Spleen (tissue), 11 donors: ENCODE data around the gene SLC48A1. TPM values are rescaled to one million over a fixed set of nuclear protein-coding genes. Genes with fewer than 3 reads are reported as not detected.

Experiments used
- DNase-seq: peaks from one replicate; pipeline ENCODE4 v3.0.0-alpha.2; 2020
- H3K27ac ChIP-seq, 8 donors: fragments of 200-600 bp; sonication (generic) in 7 of 8; 1 replicate in 4 of 8; 2 replicates in 4 of 8; pipeline versions ENCODE4 v1.5.0 to v1.8.0; 2016 to 2021; ENCODE audit warnings: inconsistent platforms in 4 of 8, mild to moderate bottlenecking in 4 of 8, moderate library complexity in 1 of 8
- H3K27me3 ChIP-seq, 7 donors: fragments of 200-600 bp; sonication (generic) in 6 of 7; replicated peaks in 1 of 7; 1 replicate in 4 of 7; 2 replicates in 3 of 7; pipeline versions ENCODE4 v1.5.0 to v1.8.0; 2016 to 2021; ENCODE audit warnings: inconsistent platforms in 3 of 7, mild to moderate bottlenecking in 1 of 7
- H3K36me3 ChIP-seq, 6 donors: fragments of 200-600 bp; sonication (generic) in 5 of 6; 1 replicate in 4 of 6; 2 replicates in 2 of 6; pipeline versions ENCODE4 v1.5.0 to v1.8.0; 2016 to 2021; ENCODE audit warnings: inconsistent platforms in 2 of 6
- H3K4me1 ChIP-seq, 6 donors: fragments of 200-600 bp; sonication (generic) in 5 of 6; 1 replicate in 3 of 6; 2 replicates in 3 of 6; pipeline versions ENCODE4 v1.5.0 to v1.8.0; 2016 to 2021; ENCODE audit warnings: inconsistent platforms in 3 of 6
- H3K4me3 ChIP-seq, 8 donors: fragments of 200-600 bp; sonication (generic) in 7 of 8; 1 replicate in 4 of 8; 2 replicates in 4 of 8; pipeline versions ENCODE4 v1.5.0 to v1.8.0; 2016 to 2021; ENCODE audit warnings: inconsistent platforms in 4 of 8, mild to moderate bottlenecking in 4 of 8, moderate library complexity in 2 of 8
- H3K9me3 ChIP-seq, 8 donors: fragments of 200-600 bp; sonication (generic) in 7 of 8; 1 replicate in 4 of 8; 2 replicates in 4 of 8; pipeline versions ENCODE4 v1.5.0 to v1.8.0; 2016 to 2021; ENCODE audit warnings: inconsistent platforms in 4 of 8
- CTCF ChIP-seq, 11 experiments: fragments of 200-600 bp in 7 of 11; fragments of 450-650 bp in 4 of 11; sonication (generic) in 4 of 11; IDR thresholded peaks in 8 of 11; conservative IDR thresholded peaks in 3 of 11; 1 replicate in 7 of 11; 2 replicates in 4 of 11; pipeline versions ENCODE4 v1.4.0 to v1.8.0; 2016 to 2021; ENCODE audit warnings: antibody characterized with exemption in 11 of 11, inconsistent platforms in 4 of 11, mild to moderate bottlenecking in 1 of 11
- POLR2A ChIP-seq, 3 donors: fragments of 450-650 bp; IDR thresholded peaks; one replicate each; pipeline ENCODE4 v1.5.1; 2017; ENCODE audit warnings: antibody characterized with exemption in 3 of 3, mild to moderate bottlenecking in 1 of 3
- POLR2AphosphoS5 ChIP-seq, 3 donors: sonication (generic); formaldehyde crosslinking; IDR thresholded peaks; one replicate each; pipeline ENCODE4 v1.5.1; 2017; ENCODE audit warnings: antibody characterized with exemption in 3 of 3
- WGBS, 5 donors: extraction: QIAGEN DNeasy Blood & Tissue Kit in 3 of 5; methylation state at CpG; one replicate each; pipeline versions ENCODE4 v1.1.5 to v1.1.7; 2013 to 2018; 5-methylcytosine and 5-hydroxymethylcytosine counted together
- intact Hi-C: fragments of 100-400 bp; cut with DNase I; formaldehyde crosslinking; loops from one replicate; pipeline ENCODE4 v1.15.0; 2023; ENCODE audit warnings: low total_unique reads
- polyA plus RNA-seq, 3 donors: library from polyadenylated mRNA; stranded (reverse); fragments of 200-250 nt; gene quantifications; one replicate each; pipeline ENCODE4 v1.2.1, GENCODE V29; 2013
- total RNA-seq, 7 donors: library from RNA; depleted of rRNA in 3 of 7; stranded (reverse); fragments of >200 nt in 3 of 7; fragmentation: NEBNext Ultra II Directional in 4 of 7; extraction: Animal tissue kit (Norgen Biotek cat#: 25700) in 4 of 7; gene quantifications; one replicate each; pipeline versions ENCODE4 v1.1.0 to v1.2.1, GENCODE V29; 2016 to 2021
- donor health status: healthy with polysubstance abuse.
- donor health status: DM: no; HTN: no; CAD: no; lungs with moderate emphysema.
- donor health status: DM: no; HTN: no; CAD: no.
- donor health status: Bipolar disorder and iron deficiency.
- donor health status: healthy.
- donor health status: DM: no; HTN: no; CAD: no.
- donor health status: DM: yes; HTN: yes; CAD: no.

Gene SLC48A1
- total and polyA plus RNA-seq, 10 donors, result 8.4 to 66.4 (median 38.0) TPM

DNA sequence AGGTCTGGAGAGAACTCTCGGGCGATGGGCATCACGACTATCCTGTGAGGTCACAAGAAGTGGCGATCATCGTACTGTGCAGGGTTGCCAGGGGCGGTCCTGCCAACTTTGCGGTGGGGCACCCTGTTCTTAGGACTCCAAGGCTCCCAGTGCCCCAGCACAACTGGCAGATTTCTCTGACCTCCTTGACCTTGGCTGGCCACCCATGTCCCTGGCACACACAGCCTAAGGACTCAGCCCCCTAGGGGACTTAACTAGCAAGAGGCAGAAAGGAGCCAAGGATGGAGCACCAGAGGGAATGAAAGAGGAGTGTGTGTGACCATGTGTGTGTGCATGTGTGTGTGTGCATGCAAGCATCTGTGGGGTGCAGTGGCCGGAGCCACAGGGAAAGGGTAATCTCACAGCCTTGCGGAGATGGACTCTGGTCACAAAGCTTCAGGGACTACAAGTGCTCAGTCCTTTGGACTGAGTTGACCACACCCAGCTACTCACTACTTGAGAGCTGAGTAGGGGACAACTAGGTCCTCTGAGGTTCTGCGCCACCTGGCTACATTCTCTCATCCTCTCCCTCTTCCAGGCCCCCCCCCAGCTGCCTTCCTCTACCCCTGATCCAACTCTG is 13.7 kb downstream of the SLC48A1 start:
- intact Hi-C loops, result no loop called here
- peaks cover 20 to 100% (median 99%) of the 10 kb centered on the region in 6 donors for H3K36me3 ChIP-seq
- no peaks in the 10 kb centered on the region for H3K27me3 ChIP-seq
- no peak overlapping the region for H3K4me3 ChIP-seq
- DNase-seq, result peak; percentile 60
- peaks cover 0 to 23% (median 3%) of the 10 kb centered on the region in 6 donors for H3K4me1 ChIP-seq
- TF ChIP-seq POLR2AphosphoS5 (IDR thresholded peaks at IDR 0.05) (peak; percentile 11 to 28 (median 20)), POLR2A (IDR thresholded peaks at IDR 0.05) (no peak)
- 95 to 98% (median 95%) methylated on average over 8 to 10 of the region's 10 CpGs for WGBS, 5 donors
- H3K27ac ChIP-seq, result peak overlapping the region in 3 of 8 donors; percentile 15 to 61 (median 25)
- H3K9me3 ChIP-seq, result no peaks in the 10 kb centered on the region

DNA sequence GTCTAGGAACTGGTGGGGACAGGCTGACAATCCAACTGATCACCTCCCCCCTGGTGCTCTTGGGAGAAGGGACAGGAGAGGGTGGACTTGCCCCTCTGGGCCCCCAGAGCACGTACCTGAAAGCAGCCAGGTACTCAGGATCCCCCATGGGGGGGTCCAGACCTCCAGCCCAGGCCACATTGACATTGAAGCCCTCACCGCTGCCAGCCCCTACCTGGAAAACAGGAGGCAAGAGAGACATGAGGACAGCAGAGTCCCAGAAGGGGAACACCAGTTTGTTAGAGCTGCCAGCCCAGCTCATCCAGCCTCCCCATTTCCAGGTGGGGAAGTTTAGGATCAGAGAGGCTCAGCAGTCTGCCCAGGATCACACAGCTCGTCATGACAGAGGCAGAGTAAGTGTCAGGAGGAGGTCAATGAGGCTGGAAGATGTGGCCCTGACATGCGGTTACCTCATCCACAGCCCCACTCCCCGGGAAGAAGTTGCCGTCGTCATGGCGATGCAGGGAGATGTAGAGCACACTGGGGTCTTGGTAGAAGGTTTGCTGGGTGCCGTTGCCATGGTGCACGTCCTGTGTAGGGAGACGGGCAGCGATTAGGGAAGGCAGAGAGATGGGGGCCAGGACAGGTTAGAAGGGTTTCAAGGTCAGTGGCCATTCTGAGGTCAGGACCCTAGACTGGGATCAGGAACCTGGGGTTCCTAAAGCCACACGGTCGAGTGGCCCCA is 14.7 kb downstream of the SLC48A1 start:
- intact Hi-C loops, result no loop called here
- 76 to 88% (median 81%) methylated on average over 13 to 14 of the region's 14 CpGs for WGBS, 5 donors
- H3K4me1 ChIP-seq, result peaks cover 0 to 19% (median 0%) of the 10 kb centered on the region in 6 donors
- peaks cover 23 to 100% (median 100%) of the 10 kb centered on the region in 6 donors for H3K36me3 ChIP-seq
- H3K4me3 ChIP-seq, result no peak overlapping the region
- peak overlapping the region in 2 of 8 donors; percentile 4 to 61 for H3K27ac ChIP-seq
- TF ChIP-seq POLR2AphosphoS5 (IDR thresholded peaks at IDR 0.05) (peak; percentile 11 to 54 (median 33)), POLR2A (IDR thresholded peaks at IDR 0.05) (no peak), CTCF (IDR thresholded peaks at IDR 0.05 in 8 of 11, conservative IDR thresholded peaks at IDR 0.05 in 3 of 11) (no peak)
- H3K27me3 ChIP-seq, result no peaks in the 10 kb centered on the region
- no peak for DNase-seq
- no peaks in the 10 kb centered on the region for H3K9me3 ChIP-seq

DNA sequence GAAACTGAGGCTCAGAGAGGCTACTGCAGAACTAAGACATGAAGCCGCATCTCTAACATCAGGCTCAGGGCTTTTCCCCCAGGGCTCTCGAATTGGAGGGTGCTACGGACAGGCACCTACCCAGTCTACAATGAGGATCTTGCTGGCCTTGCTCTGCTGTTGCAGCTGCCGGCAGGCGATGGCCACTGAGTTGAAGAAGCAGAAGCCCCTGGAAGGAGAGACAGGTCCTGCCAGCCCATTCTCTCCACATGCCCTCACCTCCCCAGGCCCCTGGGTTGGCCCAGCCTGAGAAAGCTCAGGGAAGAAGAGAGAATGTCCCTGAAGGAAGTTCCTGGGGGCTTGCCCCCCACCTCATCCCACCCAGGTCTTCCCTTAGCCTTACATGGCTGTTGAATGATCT is 16.1 kb downstream of the SLC48A1 start:
- peaks cover 26 to 100% (median 100%) of the 10 kb centered on the region in 6 donors for H3K36me3 ChIP-seq
- intact Hi-C loops, result no loop called here
- no peak overlapping the region for H3K27ac ChIP-seq
- no peak overlapping the region for H3K4me3 ChIP-seq
- TF ChIP-seq CTCF (IDR thresholded peaks at IDR 0.05 in 8 of 11, conservative IDR thresholded peaks at IDR 0.05 in 3 of 11), result no peak
- TF ChIP-seq POLR2A (IDR thresholded peaks at IDR 0.05), result no peak
- no peak for TF ChIP-seq POLR2AphosphoS5 (IDR thresholded peaks at IDR 0.05)
- no peaks in the 10 kb centered on the region for H3K27me3 ChIP-seq
- WGBS, 5 donors, result 93 to 100% (median 96%) methylated on average over 5 of the region's 5 CpGs
- no peaks in the 10 kb centered on the region for H3K9me3 ChIP-seq
- H3K4me1 ChIP-seq, result peaks cover 0 to 7% (median 0%) of the 10 kb centered on the region in 6 donors
- no peak for DNase-seq

DNA sequence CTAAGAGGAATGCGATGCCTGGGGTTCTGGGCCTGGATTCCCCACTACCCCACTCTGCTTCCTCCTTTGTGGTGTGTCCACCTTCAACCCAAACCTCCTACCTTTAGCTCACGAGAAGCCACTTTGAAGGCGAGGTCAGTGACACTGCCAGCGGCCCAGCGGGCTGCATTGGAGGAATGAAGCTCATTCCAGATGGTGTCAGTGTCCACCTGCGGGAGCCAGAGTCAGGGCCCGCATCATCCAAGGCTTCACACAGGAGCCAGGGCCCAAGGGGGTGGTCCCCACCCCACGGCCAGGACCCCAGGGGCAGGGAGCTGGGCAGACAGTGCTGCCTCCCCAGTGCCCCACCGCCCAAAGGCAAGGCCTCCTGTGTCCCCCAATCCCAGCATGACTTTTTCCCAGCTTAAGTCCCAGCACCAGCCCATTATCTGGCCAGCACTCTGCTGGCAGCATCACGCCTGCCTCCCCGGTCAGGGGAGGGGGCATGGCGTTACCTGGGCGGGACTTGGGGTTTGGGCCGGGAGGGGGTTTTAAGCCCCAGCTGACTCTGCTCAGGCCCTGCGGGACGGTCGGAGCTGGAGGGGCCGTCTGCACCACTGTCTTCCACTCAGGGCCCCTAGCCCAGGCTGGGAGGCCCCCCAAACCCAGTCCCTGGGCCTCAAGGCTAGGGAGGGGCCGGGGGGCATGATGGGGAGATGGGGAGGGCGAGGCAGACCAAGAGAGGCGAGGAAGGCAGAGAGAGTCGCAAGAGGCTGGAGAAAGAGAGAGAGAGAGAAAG is 16.9 kb downstream of the SLC48A1 start:
- Histone ChIP-seq H3K27ac (peak overlapping the region in 1 of 8 donors; percentile 37), H3K27me3 (no peaks in the 10 kb centered on the region), H3K36me3 (peaks cover 28 to 100% (median 100%) of the 10 kb centered on the region in 6 donors), H3K4me3 (no peak overlapping the region), H3K9me3 (no peaks in the 10 kb centered on the region), H3K4me1 (peaks cover 0 to 7% (median 0%) of the 10 kb centered on the region in 6 donors)
- no peak for TF ChIP-seq POLR2A (IDR thresholded peaks at IDR 0.05)
- peak in 2 of 3 donors; percentile 5 to 60 for TF ChIP-seq POLR2AphosphoS5 (IDR thresholded peaks at IDR 0.05)
- TF ChIP-seq CTCF (IDR thresholded peaks at IDR 0.05 in 8 of 11, conservative IDR thresholded peaks at IDR 0.05 in 3 of 11), result no peak
- intact Hi-C loops, result no loop called here
- WGBS, 5 donors, result 90 to 95% (median 93%) methylated on average over 16 to 22 of the region's 22 CpGs
- no peak for DNase-seq
